ENCODE data around the gene MAPK8IP1.

- TF ChIP-seq, protein P1, sequence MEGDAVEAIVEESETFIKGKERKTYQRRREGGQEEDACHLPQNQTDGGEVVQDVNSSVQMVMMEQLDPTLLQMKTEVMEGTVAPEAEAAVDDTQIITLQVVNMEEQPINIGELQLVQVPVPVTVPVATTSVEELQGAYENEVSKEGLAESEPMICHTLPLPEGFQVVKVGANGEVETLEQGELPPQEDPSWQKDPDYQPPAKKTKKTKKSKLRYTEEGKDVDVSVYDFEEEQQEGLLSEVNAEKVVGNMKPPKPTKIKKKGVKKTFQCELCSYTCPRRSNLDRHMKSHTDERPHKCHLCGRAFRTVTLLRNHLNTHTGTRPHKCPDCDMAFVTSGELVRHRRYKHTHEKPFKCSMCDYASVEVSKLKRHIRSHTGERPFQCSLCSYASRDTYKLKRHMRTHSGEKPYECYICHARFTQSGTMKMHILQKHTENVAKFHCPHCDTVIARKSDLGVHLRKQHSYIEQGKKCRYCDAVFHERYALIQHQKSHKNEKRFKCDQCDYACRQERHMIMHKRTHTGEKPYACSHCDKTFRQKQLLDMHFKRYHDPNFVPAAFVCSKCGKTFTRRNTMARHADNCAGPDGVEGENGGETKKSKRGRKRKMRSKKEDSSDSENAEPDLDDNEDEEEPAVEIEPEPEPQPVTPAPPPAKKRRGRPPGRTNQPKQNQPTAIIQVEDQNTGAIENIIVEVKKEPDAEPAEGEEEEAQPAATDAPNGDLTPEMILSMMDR (IDR thresholded peaks at IDR 0.05; ENCODE audit: poor library complexity, severe bottlenecking), result no peak
- TF ChIP-seq REST (IDR thresholded peaks at IDR 0.05; ENCODE audit: borderline replicate concordance), result no peak
- TF ChIP-seq EP300 (conservative IDR thresholded peaks at IDR 0.05; ENCODE audit: poor library complexity, severe bottlenecking), result no peak
- no peak for TF ChIP-seq POLR2AphosphoS5 (IDR thresholded peaks at IDR 0.05)
- no peak for TF ChIP-seq RAD21 (conservative IDR thresholded peaks at IDR 0.05)
- no peak for TF ChIP-seq SMC3 (conservative IDR thresholded peaks at IDR 0.05; ENCODE audit: poor library complexity)
- no peak for TF ChIP-seq MXI1 (conservative IDR thresholded peaks at IDR 0.05; ENCODE audit: poor library complexity, severe bottlenecking)
- no peak for TF ChIP-seq EZH2 (IDR thresholded peaks at IDR 0.05; ENCODE audit: borderline replicate concordance, insufficient read depth, low read length, poor library complexity, severe bottlenecking)
Observed at GRCh38 chr11:45860348-45860747, 25.1 kb upstream of the MAPK8IP1 start.
